ENCODE measurements around the gene RBBP8. TPM values are rescaled to one million over a fixed set of nuclear protein-coding genes. Genes with fewer than 3 reads are reported as not detected.

The RBBP8 gene
- total RNA-seq, 1 experiment from 2014 or later: 62.4 TPM

DNA sequence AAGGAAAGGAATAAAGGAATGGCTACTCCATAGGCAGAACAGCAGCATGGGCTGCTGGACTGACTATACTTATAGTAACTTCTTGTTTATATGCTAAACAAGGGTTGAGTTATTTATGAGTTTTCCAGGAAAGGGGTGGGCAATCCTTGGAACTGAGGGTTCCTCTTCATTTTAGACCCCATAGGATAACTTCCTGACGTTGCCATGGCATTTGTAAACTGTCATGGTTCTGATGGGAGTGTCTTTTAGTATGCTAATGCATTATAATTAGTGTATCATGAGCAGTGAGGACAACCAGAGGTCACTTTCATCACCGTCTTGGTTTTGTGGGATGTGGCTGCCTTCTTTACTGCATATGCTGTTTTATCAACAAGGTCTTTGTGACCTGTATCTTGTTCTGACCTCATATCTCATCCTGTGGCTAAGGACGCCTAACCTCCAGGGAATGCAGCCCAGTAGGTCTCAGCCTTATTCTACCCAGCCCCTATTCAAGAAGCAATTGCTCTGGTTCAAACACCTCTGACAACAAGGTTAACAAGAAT is 103.6 kb downstream of the RBBP8 start:
- no TSS peak for BruUV-seq (replicated peaks)
- no peaks in the 10 kb centered on the region for H3K27me3 Mint-ChIP-seq (ENCODE audit: unreplicated experiment)
- peaks cover 16% of the 10 kb centered on the region for H3K4me1 Mint-ChIP-seq (ENCODE audit: low read depth, unreplicated experiment)
- no peak overlapping the region for H3K4me3 Mint-ChIP-seq (ENCODE audit: low read depth, unreplicated experiment)
- TF ChIP-seq, protein P1, sequence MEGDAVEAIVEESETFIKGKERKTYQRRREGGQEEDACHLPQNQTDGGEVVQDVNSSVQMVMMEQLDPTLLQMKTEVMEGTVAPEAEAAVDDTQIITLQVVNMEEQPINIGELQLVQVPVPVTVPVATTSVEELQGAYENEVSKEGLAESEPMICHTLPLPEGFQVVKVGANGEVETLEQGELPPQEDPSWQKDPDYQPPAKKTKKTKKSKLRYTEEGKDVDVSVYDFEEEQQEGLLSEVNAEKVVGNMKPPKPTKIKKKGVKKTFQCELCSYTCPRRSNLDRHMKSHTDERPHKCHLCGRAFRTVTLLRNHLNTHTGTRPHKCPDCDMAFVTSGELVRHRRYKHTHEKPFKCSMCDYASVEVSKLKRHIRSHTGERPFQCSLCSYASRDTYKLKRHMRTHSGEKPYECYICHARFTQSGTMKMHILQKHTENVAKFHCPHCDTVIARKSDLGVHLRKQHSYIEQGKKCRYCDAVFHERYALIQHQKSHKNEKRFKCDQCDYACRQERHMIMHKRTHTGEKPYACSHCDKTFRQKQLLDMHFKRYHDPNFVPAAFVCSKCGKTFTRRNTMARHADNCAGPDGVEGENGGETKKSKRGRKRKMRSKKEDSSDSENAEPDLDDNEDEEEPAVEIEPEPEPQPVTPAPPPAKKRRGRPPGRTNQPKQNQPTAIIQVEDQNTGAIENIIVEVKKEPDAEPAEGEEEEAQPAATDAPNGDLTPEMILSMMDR (IDR thresholded peaks at IDR 0.05; ENCODE audit: unreplicated experiment): no peak
- no peak for DNase-seq
- H3K27ac Mint-ChIP-seq (ENCODE audit: unreplicated experiment): no peak overlapping the region
- intact Hi-C loops (cut with micrococcal nuclease; ENCODE audit: unreplicated experiment): loop anchor here (10.0 kb wide), 1 partner anchor 188 kb away; no protein-coding TSS in a partner anchor
- H3K36me3 Mint-ChIP-seq (ENCODE audit: insufficient read depth, unreplicated experiment): no peaks in the 10 kb centered on the region
- CTCF ChIA-PET: interaction anchor here (0.6 to 0.7 kb wide), 2 partner anchors 67 to 891 kb away, joined by 4 read pairs; no protein-coding TSS in a partner anchor
- H3K9me3 Mint-ChIP-seq (ENCODE audit: low read depth, unreplicated experiment): peaks cover 4% of the 10 kb centered on the region

DNA sequence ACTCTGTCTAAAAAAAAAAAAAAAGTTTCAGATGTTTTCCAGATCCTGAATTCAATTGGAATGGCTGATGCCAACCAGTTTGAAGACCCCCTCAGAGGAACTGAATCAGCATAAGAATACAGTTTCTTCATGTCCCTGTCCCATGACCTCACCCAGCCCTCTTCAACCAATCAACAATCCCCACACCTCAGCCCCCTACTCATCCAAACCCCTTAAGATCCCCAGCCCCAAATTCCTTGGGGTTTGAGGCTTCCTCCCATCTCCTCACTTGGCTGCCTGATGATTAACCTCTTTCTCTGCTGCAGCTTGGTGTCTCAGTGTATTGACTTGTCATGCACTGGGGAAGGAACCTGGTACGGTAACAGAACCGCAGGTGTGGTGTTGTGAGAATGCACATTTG is 104.5 kb downstream of the RBBP8 start:
- TF ChIP-seq, protein P1 (IDR thresholded peaks at IDR 0.05; ENCODE audit: unreplicated experiment): no peak
- Mint-ChIP-seq H3K9me3 (ENCODE audit: low read depth, unreplicated experiment) (peaks cover 4% of the 10 kb centered on the region), H3K4me3 (ENCODE audit: low read depth, unreplicated experiment) (no peak overlapping the region), H3K27ac (ENCODE audit: unreplicated experiment) (no peak overlapping the region), H3K36me3 (ENCODE audit: insufficient read depth, unreplicated experiment) (no peaks in the 10 kb centered on the region), H3K27me3 (ENCODE audit: unreplicated experiment) (no peaks in the 10 kb centered on the region), H3K4me1 (ENCODE audit: low read depth, unreplicated experiment) (peaks cover 8% of the 10 kb centered on the region)
- CTCF ChIA-PET: interaction anchor here (0.6 to 0.7 kb wide), 3 partner anchors 26 to 890 kb away, joined by 4 read pairs; no protein-coding TSS in a partner anchor
- intact Hi-C loops (cut with micrococcal nuclease; ENCODE audit: unreplicated experiment): loop anchor here (10.0 kb wide), 1 partner anchor 187 kb away; no protein-coding TSS in a partner anchor
- no peak for DNase-seq
- BruUV-seq (replicated peaks): no TSS peak

DNA sequence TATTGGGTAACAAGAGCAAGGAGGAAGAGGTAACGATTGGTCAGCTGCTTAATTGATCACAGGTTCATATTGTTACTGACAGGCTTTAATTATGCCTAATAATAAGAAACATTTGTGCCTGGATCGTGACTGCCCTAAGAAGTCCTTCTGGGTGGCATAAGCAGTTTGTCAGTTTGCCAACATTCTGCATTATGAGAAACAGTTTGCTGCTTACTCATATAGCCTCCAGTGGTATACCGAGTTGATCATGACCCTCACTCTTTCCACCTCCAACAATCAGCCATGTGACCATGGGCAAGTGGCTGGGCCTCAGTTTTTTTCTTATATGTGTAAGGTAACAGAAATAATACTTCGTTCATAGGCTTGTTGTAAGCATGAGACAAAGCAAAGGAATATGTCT is 105.6 kb downstream of the RBBP8 start:
- intact Hi-C loops (cut with micrococcal nuclease; ENCODE audit: unreplicated experiment): loop anchor here (10.0 kb wide), 1 partner anchor 186 kb away; no protein-coding TSS in a partner anchor
- H3K9me3 Mint-ChIP-seq (ENCODE audit: low read depth, unreplicated experiment): peaks cover 4% of the 10 kb centered on the region
- H3K27ac Mint-ChIP-seq (ENCODE audit: unreplicated experiment): no peak overlapping the region
- peaks cover 8% of the 10 kb centered on the region for H3K4me1 Mint-ChIP-seq (ENCODE audit: low read depth, unreplicated experiment)
- no peak for DNase-seq
- H3K4me3 Mint-ChIP-seq (ENCODE audit: low read depth, unreplicated experiment): no peak overlapping the region
- CTCF ChIA-PET: no interaction called here
- no peaks in the 10 kb centered on the region for H3K27me3 Mint-ChIP-seq (ENCODE audit: unreplicated experiment)
- TF ChIP-seq, protein P1 (IDR thresholded peaks at IDR 0.05; ENCODE audit: unreplicated experiment): no peak
- no peaks in the 10 kb centered on the region for H3K36me3 Mint-ChIP-seq (ENCODE audit: insufficient read depth, unreplicated experiment)
- BruUV-seq (replicated peaks): no TSS peak

DNA sequence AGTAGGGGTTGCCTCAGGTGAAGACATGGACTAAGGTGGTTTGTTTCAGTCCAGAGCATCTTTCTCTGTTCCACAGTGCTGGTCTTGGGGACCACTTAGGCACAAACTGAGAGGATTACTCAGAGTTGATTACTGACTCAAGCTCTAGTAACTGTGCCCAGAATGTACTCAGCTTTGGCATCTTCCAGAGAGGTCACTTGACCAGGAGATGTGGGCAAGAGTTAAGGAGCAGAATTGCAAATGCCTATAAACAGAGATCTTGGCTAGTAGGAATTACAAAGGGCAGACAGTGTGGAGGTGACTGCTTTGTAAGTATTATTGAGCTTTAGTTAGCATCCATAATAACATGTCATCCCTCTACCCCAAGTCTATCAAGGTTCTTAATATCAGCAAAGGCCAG is 109.0 kb downstream of the RBBP8 start:
- peaks cover 8% of the 10 kb centered on the region for H3K4me1 Mint-ChIP-seq (ENCODE audit: low read depth, unreplicated experiment)

More for the DNA sequence above, 109.0 kb downstream of the RBBP8 start:
- no peaks in the 10 kb centered on the region for H3K36me3 Mint-ChIP-seq (ENCODE audit: insufficient read depth, unreplicated experiment)
- H3K4me3 Mint-ChIP-seq (ENCODE audit: low read depth, unreplicated experiment): no peak overlapping the region
- TF ChIP-seq, protein P1 (IDR thresholded peaks at IDR 0.05; ENCODE audit: unreplicated experiment): no peak
- DNase-seq: no peak
- BruUV-seq (replicated peaks): no TSS peak
- intact Hi-C loops (cut with micrococcal nuclease; ENCODE audit: unreplicated experiment): no loop called here
- H3K27ac Mint-ChIP-seq (ENCODE audit: unreplicated experiment): no peak overlapping the region
- CTCF ChIA-PET: no interaction called here
- H3K9me3 Mint-ChIP-seq (ENCODE audit: low read depth, unreplicated experiment): peaks cover 4% of the 10 kb centered on the region
- H3K27me3 Mint-ChIP-seq (ENCODE audit: unreplicated experiment): no peaks in the 10 kb centered on the region
